GM18951 (cell line): ENCODE results near the gene KXD1.

Experiments
- POLR2A ChIP-seq: IDR thresholded peaks from 4 replicates; pipeline ENCODE4 v1.6.1; 2011; ENCODE audit warnings: mild to moderate bottlenecking; ENCODE audit not compliant: insufficient read length, insufficient read depth; ENCODE audit errors: extremely low read depth
- in situ Hi-C: fragments of 300-500 bp; cut with MboI; formaldehyde crosslinking; loops from one replicate; pipeline ENCODE4 v1.12.0; 2022; ENCODE audit warnings: low sequenced_read_pairs, mixed read lengths, inconsistent platforms; ENCODE audit not compliant: unreplicated experiment

KXD1 gene

GRCh38 chr19:18612051-18612771 lies 54.5 kb downstream of the KXD1 start:
- no peak for TF ChIP-seq POLR2A
- in situ Hi-C loops, result no loop called here

DNA sequence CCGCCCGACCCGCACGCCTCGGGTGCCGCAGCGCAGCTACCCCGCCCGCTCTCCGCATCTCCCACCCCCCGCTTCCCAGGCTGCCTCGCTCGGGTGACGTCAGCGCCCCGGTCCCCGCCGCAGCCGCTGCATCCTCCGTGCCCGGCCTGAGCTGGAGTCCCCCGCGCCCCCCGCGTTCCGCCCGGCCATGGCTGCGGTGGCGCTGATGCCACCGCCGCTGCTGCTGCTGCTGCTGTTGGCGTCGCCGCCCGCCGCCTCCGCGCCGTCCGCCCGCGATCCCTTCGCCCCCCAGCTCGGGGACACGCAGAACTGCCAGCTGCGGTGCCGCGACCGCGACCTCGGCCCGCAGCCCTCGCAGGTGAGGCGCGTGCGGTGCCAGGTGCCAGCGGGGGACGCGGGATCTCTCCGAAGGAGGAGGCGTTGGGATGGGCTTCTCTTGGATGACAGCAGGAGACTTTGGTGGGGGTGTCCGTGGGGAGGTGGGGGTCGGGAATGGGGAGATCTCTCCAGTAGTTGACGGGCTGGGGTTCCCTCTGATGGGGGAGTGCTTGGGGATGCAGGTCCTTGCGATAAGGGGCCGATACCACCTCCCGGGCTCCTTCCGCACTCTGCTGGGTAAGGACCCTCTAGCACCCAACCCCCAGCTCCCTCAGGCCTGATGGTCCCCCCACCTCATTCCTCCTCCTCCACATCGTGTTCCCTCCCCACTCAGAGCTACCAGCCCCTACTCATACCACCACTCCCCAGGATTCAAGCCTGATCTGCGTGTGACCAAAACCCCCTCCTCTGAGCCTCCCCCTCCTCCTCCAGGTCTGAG lies 55.3 kb downstream of the KXD1 start, which contains the start of gene TMEM59L:
TSS of gene TMEM59L (plus strand) at position 99 of the 817 bp plus-strand sequence. CDS start at position 188, 89 bp downstream.
- no peak for TF ChIP-seq POLR2A
- in situ Hi-C loops, result no loop called here

- TF ChIP-seq POLR2A, result no peak
- in situ Hi-C loops, result no loop called here
Measured at GRCh38 chr19:18613589-18614234, 56.0 kb downstream of the KXD1 start.

GRCh38 chr19:18616023-18616422 lies 58.4 kb downstream of the KXD1 start:
- in situ Hi-C loops, result no loop called here
- no peak for TF ChIP-seq POLR2A

DNA sequence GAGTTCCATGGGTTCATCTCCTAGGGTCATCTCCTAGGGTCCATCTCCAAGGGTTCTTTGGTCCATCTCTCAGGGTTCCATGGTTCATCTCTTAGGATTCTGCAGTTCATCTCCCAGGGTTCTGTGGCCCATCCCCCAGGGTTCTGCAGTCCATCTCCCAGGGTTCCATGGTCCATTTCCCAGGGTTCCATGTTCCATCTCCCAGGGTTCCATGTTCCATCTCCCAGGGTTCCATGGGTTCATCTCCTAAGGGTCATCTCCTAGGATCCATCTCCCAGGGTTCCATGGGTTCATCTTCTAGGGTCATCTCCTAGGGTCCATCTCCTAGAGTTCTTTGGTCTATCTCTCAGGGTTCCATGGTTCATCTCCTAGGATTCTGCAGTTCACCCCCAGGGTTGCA lies 59.9 kb downstream of the KXD1 start:
- no peak for TF ChIP-seq POLR2A

GRCh38 chr19:18618236-18618635 lies 60.6 kb downstream of the KXD1 start:
- in situ Hi-C loops, result no loop called here
- TF ChIP-seq POLR2A, result no peak

More for the DNA sequence above, 59.9 kb downstream of the KXD1 start:
- in situ Hi-C loops, result no loop called here
